MM.1S (cell line): Measurements from ENCODE around the gene UBIAD1.
"Not testable (repeated sequence)": the region's sequence is repeated elsewhere in the genome, so short reads cannot be mapped to it uniquely, and the experiment has no call there.

ENCODE experiments used
- DNase-seq: peaks from one replicate; pipeline ENCODE4 v3.0.0-alpha.2; 2015
- H2AFZ ChIP-seq: fragments of 300-600 bp; sonication (generic); 2 replicates; pipeline ENCODE4 v1.6.0; 2016; ENCODE audit warnings: antibody characterized with exemption, low read length
- H3F3A ChIP-seq: fragments of 300-600 bp; sonication (generic); 2 replicates; pipeline ENCODE4 v1.6.1; 2016; ENCODE audit warnings: mild to moderate bottlenecking, antibody characterized with exemption, low read length, moderate library complexity, mixed read lengths; ENCODE audit not compliant: insufficient read depth
- H3K27ac ChIP-seq: fragments of 300-600 bp; sonication (generic); 2 replicates; pipeline ENCODE4 v1.5.1; 2016; ENCODE audit warnings: mild to moderate bottlenecking, low read length
- H3K27me3 ChIP-seq: fragments of 300-600 bp; sonication (generic); replicated peaks from 2 replicates; pipeline ENCODE4 v1.6.0; 2016; ENCODE audit warnings: low read length; ENCODE audit not compliant: insufficient read depth
- H3K36me3 ChIP-seq: fragments of 300-600 bp; sonication (generic); replicated peaks from 2 replicates; pipeline ENCODE4 v1.6.1; 2016; ENCODE audit warnings: mild to moderate bottlenecking, low read length, mixed read lengths; ENCODE audit not compliant: insufficient read depth
- H3K4me1 ChIP-seq: fragments of 300-600 bp; sonication (generic); 2 replicates; pipeline ENCODE4 v1.6.1; 2016; ENCODE audit warnings: low read length, mixed read lengths
- H3K4me2 ChIP-seq: fragments of 300-600 bp; sonication (generic); 2 replicates; pipeline ENCODE4 v1.6.0; 2016; ENCODE audit warnings: low read depth, low read length
- H3K4me3 ChIP-seq: fragments of 300-600 bp; sonication (generic); 2 replicates; pipeline ENCODE4 v1.5.1; 2016; ENCODE audit warnings: low read length, mixed read lengths
- H3K79me2 ChIP-seq: fragments of 300-600 bp; sonication (generic); 2 replicates; pipeline ENCODE4 v1.6.1; 2016; ENCODE audit warnings: mixed run types, low read length, mixed read lengths
- H3K9ac ChIP-seq: fragments of 300-600 bp; sonication (generic); 2 replicates; pipeline ENCODE4 v1.6.1; 2016; ENCODE audit warnings: low read length, mixed read lengths
- H3K9me2 ChIP-seq: fragments of 300-600 bp; sonication (generic); replicated peaks from 2 replicates; pipeline ENCODE4 v1.6.1; 2016; ENCODE audit warnings: mild to moderate bottlenecking, low read length, mixed read lengths; ENCODE audit not compliant: insufficient read depth
- H3K9me3 ChIP-seq: fragments of 300-600 bp; sonication (generic); replicated peaks from 2 replicates; pipeline ENCODE4 v1.6.1; 2016; ENCODE audit warnings: mild to moderate bottlenecking, low read length, mixed read lengths; ENCODE audit not compliant: insufficient read depth
- H4K20me1 ChIP-seq: fragments of 300-600 bp; sonication (generic); 2 replicates; pipeline ENCODE4 v1.6.1; 2016; ENCODE audit warnings: mild to moderate bottlenecking, low read length, moderate library complexity, mixed read lengths; ENCODE audit not compliant: insufficient read depth
- EZH2 ChIP-seq: fragments of 300-600 bp; sonication (generic); optimal IDR thresholded peaks from 2 replicates; pipeline ENCODE3; 2017; ENCODE audit warnings: low read depth, mild to moderate bottlenecking, antibody characterized with exemption, low read length, mixed read lengths
- EZH2phosphoT487 ChIP-seq: fragments of 300-600 bp; sonication (generic); IDR thresholded peaks from 2 replicates; pipeline ENCODE4 v1.6.1; 2018; ENCODE audit warnings: antibody characterized with exemption, low read length
- TF ChIP-seq, protein P1 (sequence below): fragments of 300-600 bp; sonication (generic); IDR thresholded peaks from 2 replicates; pipeline ENCODE4 v1.5.1; 2016; ENCODE audit warnings: antibody characterized with exemption, low read length, mixed read lengths

The UBIAD1 gene

DNA sequence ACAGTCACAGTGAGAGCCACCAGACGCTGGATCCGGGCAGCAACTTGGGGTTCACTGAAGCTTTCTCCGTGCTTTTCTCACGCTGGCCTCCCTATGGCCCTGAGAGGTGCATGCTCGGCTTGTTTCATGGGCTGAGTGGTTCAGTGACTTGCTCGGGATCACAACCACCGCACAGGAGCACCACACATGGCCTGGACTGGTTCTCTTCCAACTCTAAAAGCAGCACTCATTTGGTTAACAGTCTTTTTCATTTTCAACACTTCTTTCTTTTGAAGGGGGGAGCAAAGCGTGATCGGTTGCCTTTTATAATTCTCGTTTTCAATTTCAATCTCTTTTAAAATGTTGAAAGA is 26.2 kb downstream of the UBIAD1 start:
- no peaks in the 10 kb centered on the region for H3K4me1 ChIP-seq
- no peaks in the 10 kb centered on the region for H3K36me3 ChIP-seq
- H3K9me2 ChIP-seq: no peaks in the 10 kb centered on the region
- TF ChIP-seq EZH2 (no peak), EZH2phosphoT487 (no peak)
- TF ChIP-seq, protein P1, sequence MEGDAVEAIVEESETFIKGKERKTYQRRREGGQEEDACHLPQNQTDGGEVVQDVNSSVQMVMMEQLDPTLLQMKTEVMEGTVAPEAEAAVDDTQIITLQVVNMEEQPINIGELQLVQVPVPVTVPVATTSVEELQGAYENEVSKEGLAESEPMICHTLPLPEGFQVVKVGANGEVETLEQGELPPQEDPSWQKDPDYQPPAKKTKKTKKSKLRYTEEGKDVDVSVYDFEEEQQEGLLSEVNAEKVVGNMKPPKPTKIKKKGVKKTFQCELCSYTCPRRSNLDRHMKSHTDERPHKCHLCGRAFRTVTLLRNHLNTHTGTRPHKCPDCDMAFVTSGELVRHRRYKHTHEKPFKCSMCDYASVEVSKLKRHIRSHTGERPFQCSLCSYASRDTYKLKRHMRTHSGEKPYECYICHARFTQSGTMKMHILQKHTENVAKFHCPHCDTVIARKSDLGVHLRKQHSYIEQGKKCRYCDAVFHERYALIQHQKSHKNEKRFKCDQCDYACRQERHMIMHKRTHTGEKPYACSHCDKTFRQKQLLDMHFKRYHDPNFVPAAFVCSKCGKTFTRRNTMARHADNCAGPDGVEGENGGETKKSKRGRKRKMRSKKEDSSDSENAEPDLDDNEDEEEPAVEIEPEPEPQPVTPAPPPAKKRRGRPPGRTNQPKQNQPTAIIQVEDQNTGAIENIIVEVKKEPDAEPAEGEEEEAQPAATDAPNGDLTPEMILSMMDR: no peak
- H2AFZ ChIP-seq: no peak overlapping the region
- H3K4me2 ChIP-seq: no peak overlapping the region
- H3K27ac ChIP-seq: no peak overlapping the region
- no peak for DNase-seq
- no peaks in the 10 kb centered on the region for H3K79me2 ChIP-seq
- H3K4me3 ChIP-seq: no peak overlapping the region
- no peaks in the 10 kb centered on the region for H4K20me1 ChIP-seq
- H3F3A ChIP-seq: no peaks in the 10 kb centered on the region
- no peak overlapping the region for H3K9ac ChIP-seq
- no peaks in the 10 kb centered on the region for H3K27me3 ChIP-seq
- H3K9me3 ChIP-seq: no peaks in the 10 kb centered on the region

DNA sequence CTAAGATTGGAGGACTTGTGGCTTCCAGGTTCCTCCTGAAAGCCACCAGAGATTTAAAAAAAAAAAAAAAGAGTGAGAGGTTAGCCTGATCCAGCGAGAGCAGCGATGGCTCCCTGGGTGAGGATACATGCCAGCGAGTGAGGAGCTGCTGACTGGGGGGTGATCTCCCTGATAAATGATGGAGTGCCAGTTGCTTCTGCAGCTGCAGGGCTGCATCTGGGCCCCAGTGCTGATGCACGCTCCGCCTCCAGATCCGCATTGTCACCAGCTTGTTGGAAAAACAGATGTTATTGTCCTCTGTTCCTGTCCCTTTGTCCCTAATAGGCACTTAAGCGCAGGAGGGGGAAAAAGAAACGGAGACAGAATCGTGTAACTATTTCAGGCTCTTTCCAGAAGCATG is 28.6 kb downstream of the UBIAD1 start:
- Histone ChIP-seq H4K20me1 (no peaks in the 10 kb centered on the region), H3K79me2 (no peaks in the 10 kb centered on the region), H3K4me2 (no peak overlapping the region), H3K27ac (no peak overlapping the region), H3F3A (no peaks in the 10 kb centered on the region), H3K27me3 (peaks cover 2% of the 10 kb centered on the region), H3K4me3 (no peak overlapping the region), H2AFZ (no peak overlapping the region), H3K4me1 (no peaks in the 10 kb centered on the region), H3K9me2 (no peaks in the 10 kb centered on the region), H3K9me3 (no peaks in the 10 kb centered on the region), H3K36me3 (no peaks in the 10 kb centered on the region), H3K9ac (no peak overlapping the region)
- TF ChIP-seq EZH2 (no peak), EZH2phosphoT487 (no peak)
- TF ChIP-seq, protein P1: no peak
- DNase-seq: no peak

DNA sequence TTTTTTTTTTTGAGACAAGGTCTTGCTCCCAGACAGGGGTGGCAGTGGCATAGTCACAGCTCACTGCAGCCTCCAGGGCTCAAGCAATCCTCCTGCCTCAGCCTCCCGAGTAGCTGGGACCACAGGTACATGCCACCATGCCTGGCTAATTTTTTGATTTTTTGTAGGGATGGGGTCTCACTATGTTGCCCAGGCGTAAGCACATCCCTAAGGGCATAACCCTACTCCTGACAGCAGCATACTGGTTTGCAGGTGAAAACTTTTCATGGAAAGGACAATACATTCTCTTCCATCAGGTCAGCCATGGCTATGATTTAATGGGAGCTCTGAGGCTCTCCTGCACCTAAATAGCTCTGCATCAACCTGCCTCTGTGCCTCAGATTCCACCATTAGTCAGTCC is 29.4 kb downstream of the UBIAD1 start:
- Histone ChIP-seq H3F3A (no peaks in the 10 kb centered on the region), H3K4me3 (no peak overlapping the region), H3K27ac (no peak overlapping the region), H3K9me2 (no peaks in the 10 kb centered on the region), H3K36me3 (no peaks in the 10 kb centered on the region), H2AFZ (no peak overlapping the region), H3K27me3 (peaks cover 9% of the 10 kb centered on the region), H3K9ac (no peak overlapping the region), H3K9me3 (no peaks in the 10 kb centered on the region), H3K4me2 (no peak overlapping the region), H4K20me1 (no peaks in the 10 kb centered on the region), H3K79me2 (no peaks in the 10 kb centered on the region), H3K4me1 (no peaks in the 10 kb centered on the region)
- DNase-seq: no peak
- TF ChIP-seq EZH2phosphoT487: no peak
- TF ChIP-seq, protein P1: no peak
- no peak for TF ChIP-seq EZH2

DNA sequence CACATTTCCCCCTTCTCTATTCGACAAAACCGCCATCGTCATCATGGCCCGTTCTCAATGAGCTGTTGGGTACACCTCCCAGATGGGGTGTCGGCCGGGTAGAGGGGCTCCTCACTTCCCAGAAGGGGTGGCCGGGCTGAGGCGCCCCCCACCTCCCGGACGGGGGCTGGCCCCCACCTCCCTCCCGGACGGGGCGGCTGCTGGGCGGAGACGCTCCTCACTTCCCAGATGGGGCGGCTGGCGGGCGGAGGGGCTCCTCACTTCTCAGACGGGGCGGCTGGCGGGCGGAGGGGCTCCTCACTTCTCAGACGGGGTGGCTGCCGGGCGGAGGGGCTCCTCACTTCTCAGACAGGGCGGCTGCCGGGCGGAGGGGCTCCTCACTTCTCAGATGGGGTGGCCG is 32.5 kb downstream of the UBIAD1 start:
- H3K4me1 ChIP-seq, H3K4me3 ChIP-seq, DNase-seq, H3K9ac ChIP-seq, H3K9me3 ChIP-seq, H2AFZ ChIP-seq, H3K27ac ChIP-seq, H3K9me2 ChIP-seq, H3K36me3 ChIP-seq, H3K4me2 ChIP-seq, H3K79me2 ChIP-seq, H3F3A ChIP-seq, H4K20me1 ChIP-seq: not testable (repeated sequence)
- peaks cover 31% of the 10 kb centered on the region for H3K27me3 ChIP-seq
